Stimulated activated CD4-positive, alpha-beta T cell treated with anti-CD3 and anti-CD28 coated beads, Interleukin-15, amount 100 ng/mL, for 48 hours (primary cell): ENCODE data around the gene TRIM29.

Experiments used
- DNase-seq, 2 donors: peaks; one replicate each; pipeline ENCODE4 v3.0.0-alpha.2; 2020; ENCODE audit warnings: low read depth in 2 of 2

Gene TRIM29

GRCh38 chr11:120063686-120064340, 74.1 kb downstream of the TRIM29 start:
- no peak for DNase-seq

- DNase-seq: no peak
Measured at GRCh38 chr11:120062561-120062930, 75.4 kb downstream of the TRIM29 start.

GRCh38 chr11:120061761-120062560, 76.0 kb downstream of the TRIM29 start:
- no peak for DNase-seq
